Measurements from ENCODE around the gene ARPC2. TPM values are rescaled to one million over a fixed set of nuclear protein-coding genes. Genes with fewer than 3 reads are reported as not detected.

ARPC2 gene
- total RNA-seq, 1 experiment from 2014 or later = 187 TPM

GRCh38 chr2:218269900-218270720 is 53.1 kb downstream of the ARPC2 start, which contains the start of the genes AAMP and PNKD:
Gene AAMP (minus strand): TSS chr2:218270137. CDS start chr2:218270086, 51 bp downstream.
Gene PNKD (plus strand): TSS chr2:218270519. CDS start chr2:218270536, 17 bp downstream.
- peak; percentile 87 for ATAC-seq
- CTCF ChIA-PET = interaction anchor here (0.8 to 2.9 kb wide), 13 partner anchors 12 to 485 kb away, joined by 3 to 22 read pairs (median 3); partner anchors contain the start of gene CATIP
- Histone ChIP-seq H3K4me1 (ENCODE audit: control insufficient read depth in 1 of 2, insufficient read depth in 2 of 2, low read length in 2 of 2) (peaks cover 13 to 28% of the 10 kb centered on the region in 2 experiments), H3K4me2 (ENCODE audit: low read length) (peak within 1 kb of the TSS; percentile 94), H3K9ac (ENCODE audit: low read length) (peak within 1 kb of the TSS; percentile 95), H3K9me3 (ENCODE audit: control insufficient read depth in 1 of 2, insufficient read depth in 1 of 2, low read depth in 1 of 2, low read length in 2 of 2) (no peaks in the 10 kb centered on the region), H3K4me3 (replicated peaks in 1 of 2; ENCODE audit: low read depth in 1 of 2, low read length in 2 of 2) (peak within 1 kb of the TSS; percentile 91 to 97), H2AFZ (ENCODE audit: low read depth, low read length, poor library complexity, severe bottlenecking) (no peak within 1 kb of the TSS), H3K79me2 (ENCODE audit: insufficient read depth, low read length) (peaks cover 23% of the 10 kb centered on the region), H3K36me3 (ENCODE audit: control insufficient read depth in 1 of 2, insufficient read depth in 2 of 2, low read length in 2 of 2) (peaks cover 25 to 26% of the 10 kb centered on the region in 2 experiments; a peak in 3 of 4 replicates), H3K9me2 (ENCODE audit: insufficient read depth) (no peaks in the 10 kb centered on the region), H3K27ac (ENCODE audit: low read depth, low read length) (peak within 1 kb of the TSS; percentile 59), H4K20me1 (ENCODE audit: insufficient read depth) (no peaks in the 10 kb centered on the region), H3K27me3 (ENCODE audit: insufficient read depth, low read length) (no peaks in the 10 kb centered on the region)
- RAD21 ChIA-PET (ENCODE audit: low non-redundant PET in 1 of 2, low total read pairs in 2 of 2, uncharacterized antibody in 2 of 2, unreplicated experiment in 2 of 2) = no interaction called here
- peak; percentile 98 for DNase-seq (ENCODE audit: low read depth, low spot score)
- TF ChIP-seq ZNF274 (IDR thresholded peaks at IDR 0.05; ENCODE audit: low read depth, low read length) (no peak), POLR2AphosphoS5 (IDR thresholded peaks at IDR 0.05; ENCODE audit: low read depth, low read length) (peak; percentile 85), SIN3A (IDR thresholded peaks at IDR 0.05; ENCODE audit: low read depth) (no peak), POLR2A (IDR thresholded peaks at IDR 0.05; ENCODE audit: borderline replicate concordance, extremely low read depth, insufficient read depth, insufficient read length) (peak; percentile 66), ZFX (IDR thresholded peaks at IDR 0.05) (peak; percentile 74; the same call in 1 of the 2 replicates), MAX (IDR thresholded peaks at IDR 0.05) (no peak), YY1 (IDR thresholded peaks at IDR 0.05; ENCODE audit: extremely low read depth, insufficient replicate concordance, low read depth, low read length) (peak; percentile 97)
- TF ChIP-seq, protein P1, sequence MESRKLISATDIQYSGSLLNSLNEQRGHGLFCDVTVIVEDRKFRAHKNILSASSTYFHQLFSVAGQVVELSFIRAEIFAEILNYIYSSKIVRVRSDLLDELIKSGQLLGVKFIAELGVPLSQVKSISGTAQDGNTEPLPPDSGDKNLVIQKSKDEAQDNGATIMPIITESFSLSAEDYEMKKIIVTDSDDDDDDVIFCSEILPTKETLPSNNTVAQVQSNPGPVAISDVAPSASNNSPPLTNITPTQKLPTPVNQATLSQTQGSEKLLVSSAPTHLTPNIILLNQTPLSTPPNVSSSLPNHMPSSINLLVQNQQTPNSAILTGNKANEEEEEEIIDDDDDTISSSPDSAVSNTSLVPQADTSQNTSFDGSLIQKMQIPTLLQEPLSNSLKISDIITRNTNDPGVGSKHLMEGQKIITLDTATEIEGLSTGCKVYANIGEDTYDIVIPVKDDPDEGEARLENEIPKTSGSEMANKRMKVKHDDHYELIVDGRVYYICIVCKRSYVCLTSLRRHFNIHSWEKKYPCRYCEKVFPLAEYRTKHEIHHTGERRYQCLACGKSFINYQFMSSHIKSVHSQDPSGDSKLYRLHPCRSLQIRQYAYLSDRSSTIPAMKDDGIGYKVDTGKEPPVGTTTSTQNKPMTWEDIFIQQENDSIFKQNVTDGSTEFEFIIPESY (IDR thresholded peaks at IDR 0.05; ENCODE audit: extremely low read depth, insufficient replicate concordance, low read length) = peak; percentile 3
- intact Hi-C loops (cut with micrococcal nuclease) = loop anchor here (1.0 to 5.0 kb wide), 2 partner anchors 83 to 86 kb away; partner anchors contain the start of gene CATIP
- POLR2A ChIA-PET = interaction anchor here (0.7 to 2.4 kb wide), 6 partner anchors 11 to 305 kb away, joined by 3 to 19 read pairs (median 4); no protein-coding TSS in a partner anchor
- no TSS peak for BruUV-seq (replicated peaks)

Data from HCT116 (cell line).